GF-D8 (cell line): ENCODE measurements around the gene COA3.

Experiments
- DNase-seq: peaks from one replicate; lab custom pipeline; 2025; lab: John Stamatoyannopoulos, UW

The COA3 gene

GRCh38 chr17:42750739-42751344 is 47.7 kb downstream of the COA3 start:
- peak; percentile 8 for DNase-seq

- DNase-seq, result no peak
These were observed 49.4 kb downstream of the COA3 start for GRCh38 chr17:42748908-42749798.

GRCh38 chr17:42748202-42748907 is 50.1 kb downstream of the COA3 start:
- no peak for DNase-seq
